ENCODE measurements around the gene CCDC169.
"Not testable (repeated sequence)": the region's sequence is repeated elsewhere in the genome, so short reads cannot be mapped to it uniquely, and the experiment has no call there.

The CCDC169 gene

GRCh38 chr13:36325912-36326311, 28.3 kb upstream of the CCDC169 start:
- Histone ChIP-seq H3K4me3 (ENCODE audit: low read depth in 1 of 2, low read length in 1 of 2) (no peak overlapping the region), H3K27me3 (no peaks in the 10 kb centered on the region), H3K9me3 (no peaks in the 10 kb centered on the region), H3K4me1 (ENCODE audit: control insufficient read depth in 1 of 2, insufficient read depth in 1 of 2, low read depth in 1 of 2, low read length in 1 of 2) (no peaks in the 10 kb centered on the region), H3K36me3 (peaks cover 82% of the 10 kb centered on the region), H3K27ac (no peak overlapping the region)
- no peak for TF ChIP-seq CTCF (IDR thresholded peaks at IDR 0.05)

GRCh38 chr13:36324881-36325280, 27.3 kb upstream of the CCDC169 start:
- not testable (repeated sequence) for H3K27me3 ChIP-seq; H3K9me3 ChIP-seq; H3K4me1 ChIP-seq (ENCODE audit: control insufficient read depth in 1 of 2, insufficient read depth in 1 of 2, low read depth in 1 of 2, low read length in 1 of 2); H3K4me3 ChIP-seq (ENCODE audit: low read depth in 1 of 2, low read length in 1 of 2); H3K27ac ChIP-seq
- H3K36me3 ChIP-seq, result peaks cover 73% of the 10 kb centered on the region

GRCh38 chr13:36323951-36324566, 26.4 kb upstream of the CCDC169 start:
- H3K36me3 ChIP-seq, result peaks cover 64% of the 10 kb centered on the region
- H3K9me3 ChIP-seq, result no peaks in the 10 kb centered on the region
- no peak for TF ChIP-seq CTCF (IDR thresholded peaks at IDR 0.05)
- H3K4me3 ChIP-seq (ENCODE audit: low read depth in 1 of 2, low read length in 1 of 2), result no peak overlapping the region
- H3K27ac ChIP-seq, result no peak overlapping the region
- peaks cover 2 to 9% of the 10 kb centered on the region in 2 experiments for H3K4me1 ChIP-seq (ENCODE audit: control insufficient read depth in 1 of 2, insufficient read depth in 1 of 2, low read depth in 1 of 2, low read length in 1 of 2)
- H3K27me3 ChIP-seq, result no peaks in the 10 kb centered on the region

GRCh38 chr13:36323408-36323807, 25.8 kb upstream of the CCDC169 start:
- no peak for TF ChIP-seq CTCF (IDR thresholded peaks at IDR 0.05)
- Histone ChIP-seq H3K27me3 (no peaks in the 10 kb centered on the region), H3K4me1 (ENCODE audit: control insufficient read depth in 1 of 2, insufficient read depth in 1 of 2, low read depth in 1 of 2, low read length in 1 of 2) (peaks cover 2 to 9% of the 10 kb centered on the region in 2 experiments), H3K4me3 (ENCODE audit: low read depth in 1 of 2, low read length in 1 of 2) (no peak overlapping the region), H3K9me3 (no peaks in the 10 kb centered on the region), H3K36me3 (peaks cover 60% of the 10 kb centered on the region), H3K27ac (no peak overlapping the region)

- peak overlapping the region; percentile 65 for H3K27ac ChIP-seq
Observed at GRCh38 chr13:36319793-36320192, 22.2 kb upstream of the CCDC169 start.

GRCh38 chr13:36313047-36313969, 15.7 kb upstream of the CCDC169 start:
- peaks cover 56% of the 10 kb centered on the region for H3K36me3 ChIP-seq
- no peaks in the 10 kb centered on the region for H3K4me1 ChIP-seq (ENCODE audit: control insufficient read depth in 1 of 2, insufficient read depth in 1 of 2, low read depth in 1 of 2, low read length in 1 of 2)
- H3K27me3 ChIP-seq, result no peaks in the 10 kb centered on the region
- no peak for TF ChIP-seq CTCF (IDR thresholded peaks at IDR 0.05)
- no peaks in the 10 kb centered on the region for H3K9me3 ChIP-seq
- no peak overlapping the region for H3K4me3 ChIP-seq (ENCODE audit: low read depth in 1 of 2, low read length in 1 of 2)
- no peak overlapping the region for H3K27ac ChIP-seq

More at GRCh38 chr13:36319793-36320192, 22.2 kb upstream of the CCDC169 start:
- H3K4me3 ChIP-seq (ENCODE audit: low read depth in 1 of 2, low read length in 1 of 2); H3K9me3 ChIP-seq; H3K4me1 ChIP-seq (ENCODE audit: control insufficient read depth in 1 of 2, insufficient read depth in 1 of 2, low read depth in 1 of 2, low read length in 1 of 2); H3K27me3 ChIP-seq: not testable (repeated sequence)
- peaks cover 28% of the 10 kb centered on the region for H3K36me3 ChIP-seq

All from neutrophil (primary cell).